GM19328 (cell line): Measurements from ENCODE around the gene GOLGA8H.
"Not testable (repeated sequence)": the region's sequence is repeated elsewhere in the genome, so short reads cannot be mapped to it uniquely, and the experiment has no call there.

Experiments
- ATAC-seq: cut with Tn5 transposase; IDR thresholded peaks from one replicate; pipeline ENCODE4 v1.9.1; 2021; ENCODE audit warnings: mild to moderate bottlenecking, moderate library complexity; ENCODE audit not compliant: unreplicated experiment

Gene GOLGA8H

GRCh38 chr15:30603796-30604195 lies at the start of gene GOLGA8H:
GOLGA8H (plus strand) TSS chr15:30604028; CDS start chr15:30604126, 98 bp downstream.
- ATAC-seq, result not testable (repeated sequence)

DNA sequence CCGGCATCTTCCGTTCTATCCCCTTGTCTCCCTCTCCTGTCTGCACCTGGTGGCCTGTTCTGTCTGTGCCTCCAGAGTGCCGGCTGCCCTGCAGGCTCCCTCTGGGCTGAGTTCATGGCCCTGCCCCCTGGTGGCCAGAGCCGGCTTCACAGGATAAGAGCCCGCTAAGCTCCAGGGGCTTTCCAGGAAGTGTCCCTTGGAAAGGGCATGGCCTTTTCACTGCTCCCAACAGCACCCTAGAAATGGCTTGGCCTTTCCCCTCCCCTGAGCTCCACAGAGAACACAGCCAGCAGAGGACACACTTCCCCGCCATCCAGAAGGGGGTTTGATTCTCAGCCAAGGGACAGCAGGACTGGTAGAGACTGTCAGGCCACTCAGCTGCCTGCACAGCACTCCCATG lies 36.9 kb upstream of the GOLGA8H start:
- not testable (repeated sequence) for ATAC-seq

DNA sequence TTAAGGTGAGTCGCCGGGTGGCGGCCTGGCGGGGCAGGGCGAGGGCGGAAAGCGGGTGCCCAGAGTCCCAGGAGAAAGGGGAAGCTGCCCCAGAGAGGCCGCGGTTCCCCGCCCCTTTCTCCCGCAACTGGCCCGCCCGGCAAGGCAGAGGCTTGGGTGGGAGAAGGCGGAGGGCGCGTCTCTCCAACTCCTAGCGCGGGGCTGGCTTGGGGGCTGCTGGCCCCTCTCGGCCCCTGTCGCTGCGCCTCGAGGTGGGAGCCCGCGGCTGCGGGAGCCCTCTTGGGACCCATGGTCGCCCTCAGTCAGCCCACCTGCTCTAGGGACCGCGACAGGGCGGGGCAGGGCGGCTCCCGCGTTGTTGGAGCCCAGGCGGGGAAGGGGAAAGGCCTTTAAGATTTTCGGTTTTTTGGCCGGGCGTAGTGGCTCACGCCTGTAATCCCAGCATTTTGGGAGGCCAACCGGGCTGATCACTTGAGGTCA lies 30.8 kb upstream of the GOLGA8H start:
- not testable (repeated sequence) for ATAC-seq

- not testable (repeated sequence) for ATAC-seq
Observed at GRCh38 chr15:30579394-30579970, 24.3 kb upstream of the GOLGA8H start.

GRCh38 chr15:30580716-30581115 lies 23.1 kb upstream of the GOLGA8H start:
- not testable (repeated sequence) for ATAC-seq

DNA sequence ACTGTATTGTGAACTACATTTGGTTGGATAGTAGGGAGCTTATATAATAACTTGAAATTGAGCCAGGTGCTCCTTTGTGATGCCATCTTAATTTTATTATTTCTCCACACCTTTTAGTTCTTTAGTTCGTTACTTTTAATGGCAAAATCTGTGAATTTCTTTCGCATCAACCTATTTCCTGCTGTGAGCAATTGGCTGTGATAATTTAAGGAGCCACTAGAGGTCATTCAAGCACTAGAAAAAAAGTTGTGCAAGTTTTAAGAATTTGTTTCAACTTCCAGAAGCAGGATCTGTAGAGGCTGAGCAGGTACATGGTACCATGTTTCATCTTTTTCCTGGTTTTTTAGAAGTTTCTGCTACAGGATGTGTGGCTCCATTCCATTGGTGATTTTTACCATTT lies 4.9 kb upstream of the GOLGA8H start:
- ATAC-seq, result not testable (repeated sequence)

DNA sequence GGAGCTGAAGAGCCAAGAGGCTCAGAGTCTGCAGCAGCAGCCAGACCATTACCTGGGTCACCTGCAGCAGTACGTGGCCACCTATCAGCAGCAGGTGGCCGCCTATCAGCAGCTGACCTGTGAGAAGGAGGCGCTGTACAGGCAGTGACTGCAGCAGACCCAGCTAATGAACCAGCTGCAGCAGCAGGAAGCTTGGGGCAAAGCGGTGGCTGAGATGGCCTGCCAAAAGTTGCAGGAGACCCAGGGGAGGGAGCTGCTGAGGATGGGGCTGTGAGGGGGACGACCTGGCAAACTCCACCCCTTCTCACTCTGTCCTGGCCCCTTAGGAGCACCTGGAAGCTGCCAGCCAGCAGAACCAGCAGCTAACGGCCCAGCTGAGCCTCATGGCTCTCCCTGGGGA lies 8.4 kb downstream of the GOLGA8H start:
- ATAC-seq, result not testable (repeated sequence)

DNA sequence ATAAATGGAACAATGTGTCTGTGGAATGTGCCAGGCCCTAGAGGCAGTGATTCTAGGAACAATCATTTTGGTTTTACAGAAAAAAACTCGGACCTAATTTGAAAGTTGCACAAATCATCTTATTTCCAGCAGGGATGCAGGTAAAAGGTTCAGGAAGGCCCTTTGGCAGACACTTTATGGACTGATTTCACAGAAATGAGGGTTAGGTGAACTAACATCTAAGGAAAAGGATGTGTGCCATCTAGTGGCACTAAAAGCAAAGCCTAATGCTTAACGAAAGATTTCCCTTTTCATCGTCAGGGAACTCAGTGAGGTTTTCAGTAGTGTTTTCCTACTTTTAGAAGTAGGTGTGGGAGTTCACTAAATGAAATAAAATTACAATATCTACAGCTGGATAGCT lies 17.5 kb downstream of the GOLGA8H start:
- ATAC-seq, result not testable (repeated sequence)

DNA sequence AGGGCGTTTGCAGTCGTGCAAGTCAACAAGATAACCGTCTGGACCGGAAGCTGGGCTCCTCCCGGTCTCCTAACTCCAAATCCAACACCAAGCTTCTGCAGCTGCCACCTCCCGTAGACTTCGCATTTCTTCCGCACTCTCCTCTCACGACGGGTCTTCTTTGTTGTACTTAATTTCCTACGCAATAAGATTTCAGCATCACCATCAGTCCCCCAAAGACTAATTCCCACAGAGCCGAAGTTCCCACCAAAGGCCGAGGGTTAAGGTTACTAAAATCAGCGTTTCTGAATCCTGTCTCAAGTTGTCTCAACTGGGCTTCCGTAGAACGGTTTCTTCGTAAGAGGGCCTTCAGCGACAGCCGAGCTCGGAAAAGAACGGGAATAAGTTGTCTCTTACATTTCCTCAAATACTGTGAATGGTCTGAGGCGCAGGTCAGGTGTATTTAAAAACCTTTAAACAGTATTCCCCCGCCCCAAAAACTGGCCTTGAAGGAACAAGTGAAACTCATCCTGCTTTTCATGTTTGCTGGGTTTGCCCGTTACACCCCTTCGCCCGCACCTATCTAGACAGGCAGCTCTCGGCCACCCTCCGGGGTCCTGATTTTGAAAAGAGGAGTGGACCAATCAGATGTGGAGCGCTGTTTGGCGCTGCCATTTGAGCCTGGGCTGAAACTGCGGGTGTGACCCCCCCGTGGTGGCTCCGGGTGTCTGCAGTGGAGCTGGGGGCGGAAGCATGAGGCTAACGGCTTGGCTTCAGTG lies 21.8 kb downstream of the GOLGA8H start, which contains the start of gene ARHGAP11B:
ARHGAP11B (plus strand) TSS at position 693 of the 758 bp plus-strand sequence.
- peak; percentile 89 for ATAC-seq

- ATAC-seq, result peak; percentile 6
Observed at GRCh38 chr15:30626194-30626565, 22.4 kb downstream of the GOLGA8H start.

DNA sequence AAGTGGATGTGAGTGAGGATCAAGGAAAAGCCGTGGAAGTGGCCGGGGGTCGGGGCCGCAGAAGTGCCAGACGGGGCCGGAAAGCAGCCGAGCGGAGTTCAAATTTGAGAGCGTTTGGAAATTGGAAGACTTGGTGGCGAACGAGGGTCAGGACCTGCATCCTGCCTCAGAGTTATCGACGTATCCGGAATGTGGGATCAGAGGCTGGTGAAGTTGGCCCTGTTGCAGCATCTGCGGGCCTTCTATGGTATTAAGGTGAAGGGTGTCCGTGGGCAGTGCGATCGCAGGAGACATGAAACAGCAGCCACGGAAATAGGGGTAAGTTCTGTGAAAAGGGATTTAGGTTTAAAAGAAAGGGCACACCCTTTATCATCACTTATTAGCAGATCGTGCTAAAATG lies 22.8 kb downstream of the GOLGA8H start:
- ATAC-seq, result not testable (repeated sequence)

GRCh38 chr15:30650012-30650929 lies 46.4 kb downstream of the GOLGA8H start:
- peak; percentile 83 for ATAC-seq

- ATAC-seq, result not testable (repeated sequence)
Observed at GRCh38 chr15:30661154-30661553, 57.3 kb downstream of the GOLGA8H start.
